AG08395 (cell line): ENCODE results near the gene ASPHD2.

Experiments used
- DNase-seq: peaks from one replicate; pipeline ENCODE4 v3.0.0; 2012; ENCODE audit warnings: mixed read lengths, low spot score

ASPHD2 gene

GRCh38 chr22:26476705-26477340 lies 47.8 kb downstream of the ASPHD2 start:
- DNase-seq = no peak

- no peak for DNase-seq
These were observed 48.3 kb downstream of the ASPHD2 start for GRCh38 chr22:26477341-26477731.

- no peak for DNase-seq
These were observed 50.2 kb downstream of the ASPHD2 start for GRCh38 chr22:26479043-26479791.

GRCh38 chr22:26479792-26480610 lies 50.9 kb downstream of the ASPHD2 start:
- DNase-seq = no peak

GRCh38 chr22:26480611-26480932 lies 51.5 kb downstream of the ASPHD2 start:
- no peak for DNase-seq

GRCh38 chr22:26481112-26481693 lies 52.1 kb downstream of the ASPHD2 start:
- DNase-seq = no peak

- no peak for DNase-seq
These were observed 52.6 kb downstream of the ASPHD2 start for GRCh38 chr22:26481694-26482093.

GRCh38 chr22:26482161-26482560 lies 53.1 kb downstream of the ASPHD2 start:
- DNase-seq = no peak

- no peak for DNase-seq
These were observed 54.0 kb downstream of the ASPHD2 start for GRCh38 chr22:26483043-26483438.

GRCh38 chr22:26483439-26484359 lies 54.6 kb downstream of the ASPHD2 start, which contains the start of the genes HPS4 and SRRD:
Gene HPS4, minus strand, starts transcription at chr22:26483783. Its CDS starts 2,021 bp downstream, at chr22:26481762.
Gene SRRD, plus strand, starts transcription at chr22:26483877. Its CDS starts 14 bp downstream, at chr22:26483891.
- DNase-seq = peak; percentile 97

- no peak for DNase-seq
These were observed 55.3 kb downstream of the ASPHD2 start for GRCh38 chr22:26484360-26484706.

- no peak for DNase-seq
These were observed 56.0 kb downstream of the ASPHD2 start for GRCh38 chr22:26485013-26485412.

GRCh38 chr22:26485806-26486390 lies 56.8 kb downstream of the ASPHD2 start:
- no peak for DNase-seq

GRCh38 chr22:26486394-26486793 lies 57.3 kb downstream of the ASPHD2 start:
- no peak for DNase-seq

- DNase-seq = no peak
These were observed 58.9 kb downstream of the ASPHD2 start for GRCh38 chr22:26487996-26488395.

GRCh38 chr22:26489447-26490036 lies 60.5 kb downstream of the ASPHD2 start:
- no peak for DNase-seq

- no peak for DNase-seq
These were observed 63.2 kb downstream of the ASPHD2 start for GRCh38 chr22:26492220-26492619.

GRCh38 chr22:26494506-26494905 lies 65.4 kb downstream of the ASPHD2 start:
- DNase-seq = no peak
